HepG2 (cell line): ENCODE results near the gene MYO1C. TPM values are rescaled to one million over a fixed set of nuclear protein-coding genes. Genes with fewer than 3 reads are reported as not detected.

Source experiments
- FOXA3 ChIP-seq: IDR thresholded peaks from 2 replicates; pipeline ENCODE4 v1.6.1; 2016; ENCODE audit warnings: missing genetic modification reagents, missing compliant biosample characterization
- PHF5A ChIP-seq: IDR thresholded peaks from one replicate; pipeline ENCODE4 v1.6.1; 2018; ENCODE audit warnings: low read depth, missing genetic modification reagents; ENCODE audit not compliant: unreplicated experiment
- RBM22 ChIP-seq: fragments of 200-400 bp; formaldehyde crosslinking; optimal IDR thresholded peaks from 2 replicates; pipeline ENCODE3; 2017; ENCODE audit warnings: mild to moderate bottlenecking, low read length, moderate library complexity
- ZNF24 ChIP-seq: fragments of 450-650 bp; IDR thresholded peaks from 2 replicates; pipeline ENCODE4 v1.6.1; 2017; ENCODE audit warnings: antibody characterized with exemption, mild to moderate bottlenecking
- ZNF264 ChIP-seq: sonication (generic); formaldehyde crosslinking; IDR thresholded peaks from 2 replicates; pipeline ENCODE4 v1.4.0; 2020; ENCODE audit warnings: missing genetic modification reagents
- ZNF672 ChIP-seq: sonication (generic); formaldehyde crosslinking; IDR thresholded peaks from 2 replicates; pipeline ENCODE4 v1.8.1; 2022; ENCODE audit warnings: missing genetic modification reagents
- ZSCAN9 ChIP-seq: IDR thresholded peaks from 2 replicates; pipeline ENCODE4 v1.6.1; 2016; ENCODE audit warnings: borderline replicate concordance
- polyA plus RNA-seq, 8 experiments: library from polyadenylated mRNA; depleted of rRNA in 3 of 8; stranded (reverse) in 7 of 8; unstranded in 1 of 8; fragments of >200 nt; fragmentation: Illumina TruSeq in 4 of 8; extraction: Trizol in 4 of 8; gene quantifications; 2 replicates each; pipeline versions ENCODE4 v1.2.1 to v1.2.3, GENCODE V29; 2011 to 2016; ENCODE audit warnings: low read depth in 4 of 8, missing spikeins in 1 of 8, mixed read lengths in 1 of 8; ENCODE audit not compliant: insufficient read depth in 1 of 8
- total RNA-seq, 5 experiments: library from RNA; depleted of rRNA; stranded (reverse); fragments of >200 nt; fragmentation: Illumina TruSeq; extraction: Trizol; gene quantifications; 2 replicates each; pipeline ENCODE4 v1.2.3, GENCODE V29; 2016; ENCODE audit warnings: low read depth in 1 of 5
- TF ChIP-seq, protein P1 (sequence below): IDR thresholded peaks from 2 replicates; pipeline ENCODE4 v1.6.1; 2016; ENCODE audit warnings: low read depth, missing genetic modification reagents, missing compliant biosample characterization
- TF ChIP-seq, protein P2 (sequence below): sonication (generic); formaldehyde crosslinking; IDR thresholded peaks from 2 replicates; pipeline ENCODE4 v1.4.0; 2020; ENCODE audit warnings: missing genetic modification reagents
- TF ChIP-seq, protein P3 (sequence below): sonication (generic); formaldehyde crosslinking; IDR thresholded peaks from 2 replicates; pipeline ENCODE4 v1.5.1; 2020; ENCODE audit warnings: mild to moderate bottlenecking, missing genetic modification reagents, borderline replicate concordance

MYO1C gene
- total and polyA plus RNA-seq, 2 of the 13 experiments (the other 11 are each of a cell fraction or from before 2014, with no cell fraction given), result 22.7 to 40.8 TPM

DNA sequence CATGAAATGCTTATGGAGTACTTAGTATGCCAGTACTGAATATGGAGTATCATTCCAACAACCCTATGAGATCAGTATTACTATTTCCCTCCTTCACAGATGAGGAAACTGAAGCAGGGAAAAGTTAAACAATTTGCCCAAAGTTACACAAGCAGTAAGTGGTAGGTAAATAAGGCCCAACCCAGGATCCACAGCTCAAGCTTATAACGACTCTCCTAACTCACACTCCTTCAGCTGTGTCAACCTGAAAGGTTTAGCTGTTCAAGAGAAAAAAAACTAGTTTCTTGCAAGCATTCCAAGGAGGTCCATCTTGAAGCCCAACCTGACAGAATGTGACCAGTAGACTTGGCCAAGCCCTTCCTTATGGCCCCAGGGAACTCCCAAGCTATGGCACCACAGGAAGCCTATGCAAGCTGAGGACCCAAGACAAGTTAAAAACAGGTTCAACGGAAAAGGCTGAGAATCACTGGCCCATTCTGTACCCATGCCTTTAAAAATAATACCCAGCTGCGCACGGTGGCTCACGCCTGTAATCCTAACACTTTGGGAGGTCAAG is 43.0 kb downstream of the MYO1C start (continued):
- TF ChIP-seq, protein P1, sequence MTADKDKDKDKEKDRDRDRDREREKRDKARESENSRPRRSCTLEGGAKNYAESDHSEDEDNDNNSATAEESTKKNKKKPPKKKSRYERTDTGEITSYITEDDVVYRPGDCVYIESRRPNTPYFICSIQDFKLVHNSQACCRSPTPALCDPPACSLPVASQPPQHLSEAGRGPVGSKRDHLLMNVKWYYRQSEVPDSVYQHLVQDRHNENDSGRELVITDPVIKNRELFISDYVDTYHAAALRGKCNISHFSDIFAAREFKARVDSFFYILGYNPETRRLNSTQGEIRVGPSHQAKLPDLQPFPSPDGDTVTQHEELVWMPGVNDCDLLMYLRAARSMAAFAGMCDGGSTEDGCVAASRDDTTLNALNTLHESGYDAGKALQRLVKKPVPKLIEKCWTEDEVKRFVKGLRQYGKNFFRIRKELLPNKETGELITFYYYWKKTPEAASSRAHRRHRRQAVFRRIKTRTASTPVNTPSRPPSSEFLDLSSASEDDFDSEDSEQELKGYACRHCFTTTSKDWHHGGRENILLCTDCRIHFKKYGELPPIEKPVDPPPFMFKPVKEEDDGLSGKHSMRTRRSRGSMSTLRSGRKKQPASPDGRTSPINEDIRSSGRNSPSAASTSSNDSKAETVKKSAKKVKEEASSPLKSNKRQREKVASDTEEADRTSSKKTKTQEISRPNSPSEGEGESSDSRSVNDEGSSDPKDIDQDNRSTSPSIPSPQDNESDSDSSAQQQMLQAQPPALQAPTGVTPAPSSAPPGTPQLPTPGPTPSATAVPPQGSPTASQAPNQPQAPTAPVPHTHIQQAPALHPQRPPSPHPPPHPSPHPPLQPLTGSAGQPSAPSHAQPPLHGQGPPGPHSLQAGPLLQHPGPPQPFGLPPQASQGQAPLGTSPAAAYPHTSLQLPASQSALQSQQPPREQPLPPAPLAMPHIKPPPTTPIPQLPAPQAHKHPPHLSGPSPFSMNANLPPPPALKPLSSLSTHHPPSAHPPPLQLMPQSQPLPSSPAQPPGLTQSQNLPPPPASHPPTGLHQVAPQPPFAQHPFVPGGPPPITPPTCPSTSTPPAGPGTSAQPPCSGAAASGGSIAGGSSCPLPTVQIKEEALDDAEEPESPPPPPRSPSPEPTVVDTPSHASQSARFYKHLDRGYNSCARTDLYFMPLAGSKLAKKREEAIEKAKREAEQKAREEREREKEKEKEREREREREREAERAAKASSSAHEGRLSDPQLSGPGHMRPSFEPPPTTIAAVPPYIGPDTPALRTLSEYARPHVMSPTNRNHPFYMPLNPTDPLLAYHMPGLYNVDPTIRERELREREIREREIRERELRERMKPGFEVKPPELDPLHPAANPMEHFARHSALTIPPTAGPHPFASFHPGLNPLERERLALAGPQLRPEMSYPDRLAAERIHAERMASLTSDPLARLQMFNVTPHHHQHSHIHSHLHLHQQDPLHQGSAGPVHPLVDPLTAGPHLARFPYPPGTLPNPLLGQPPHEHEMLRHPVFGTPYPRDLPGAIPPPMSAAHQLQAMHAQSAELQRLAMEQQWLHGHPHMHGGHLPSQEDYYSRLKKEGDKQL, result no peak
- TF ChIP-seq ZNF672 (CRISPR knock-in tag) (no peak), FOXA3 (peak; percentile 77), ZSCAN9 (no peak), ZNF264 (CRISPR knock-in tag) (no peak), ZNF24 (no peak), RBM22 (no peak), PHF5A (CRISPR knock-in tag) (no peak)
- TF ChIP-seq, protein P2, sequence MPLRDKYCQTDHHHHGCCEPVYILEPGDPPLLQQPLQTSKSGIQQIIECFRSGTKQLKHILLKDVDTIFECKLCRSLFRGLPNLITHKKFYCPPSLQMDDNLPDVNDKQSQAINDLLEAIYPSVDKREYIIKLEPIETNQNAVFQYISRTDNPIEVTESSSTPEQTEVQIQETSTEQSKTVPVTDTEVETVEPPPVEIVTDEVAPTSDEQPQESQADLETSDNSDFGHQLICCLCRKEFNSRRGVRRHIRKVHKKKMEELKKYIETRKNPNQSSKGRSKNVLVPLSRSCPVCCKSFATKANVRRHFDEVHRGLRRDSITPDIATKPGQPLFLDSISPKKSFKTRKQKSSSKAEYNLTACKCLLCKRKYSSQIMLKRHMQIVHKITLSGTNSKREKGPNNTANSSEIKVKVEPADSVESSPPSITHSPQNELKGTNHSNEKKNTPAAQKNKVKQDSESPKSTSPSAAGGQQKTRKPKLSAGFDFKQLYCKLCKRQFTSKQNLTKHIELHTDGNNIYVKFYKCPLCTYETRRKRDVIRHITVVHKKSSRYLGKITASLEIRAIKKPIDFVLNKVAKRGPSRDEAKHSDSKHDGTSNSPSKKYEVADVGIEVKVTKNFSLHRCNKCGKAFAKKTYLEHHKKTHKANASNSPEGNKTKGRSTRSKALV, result no peak
- TF ChIP-seq, protein P3, sequence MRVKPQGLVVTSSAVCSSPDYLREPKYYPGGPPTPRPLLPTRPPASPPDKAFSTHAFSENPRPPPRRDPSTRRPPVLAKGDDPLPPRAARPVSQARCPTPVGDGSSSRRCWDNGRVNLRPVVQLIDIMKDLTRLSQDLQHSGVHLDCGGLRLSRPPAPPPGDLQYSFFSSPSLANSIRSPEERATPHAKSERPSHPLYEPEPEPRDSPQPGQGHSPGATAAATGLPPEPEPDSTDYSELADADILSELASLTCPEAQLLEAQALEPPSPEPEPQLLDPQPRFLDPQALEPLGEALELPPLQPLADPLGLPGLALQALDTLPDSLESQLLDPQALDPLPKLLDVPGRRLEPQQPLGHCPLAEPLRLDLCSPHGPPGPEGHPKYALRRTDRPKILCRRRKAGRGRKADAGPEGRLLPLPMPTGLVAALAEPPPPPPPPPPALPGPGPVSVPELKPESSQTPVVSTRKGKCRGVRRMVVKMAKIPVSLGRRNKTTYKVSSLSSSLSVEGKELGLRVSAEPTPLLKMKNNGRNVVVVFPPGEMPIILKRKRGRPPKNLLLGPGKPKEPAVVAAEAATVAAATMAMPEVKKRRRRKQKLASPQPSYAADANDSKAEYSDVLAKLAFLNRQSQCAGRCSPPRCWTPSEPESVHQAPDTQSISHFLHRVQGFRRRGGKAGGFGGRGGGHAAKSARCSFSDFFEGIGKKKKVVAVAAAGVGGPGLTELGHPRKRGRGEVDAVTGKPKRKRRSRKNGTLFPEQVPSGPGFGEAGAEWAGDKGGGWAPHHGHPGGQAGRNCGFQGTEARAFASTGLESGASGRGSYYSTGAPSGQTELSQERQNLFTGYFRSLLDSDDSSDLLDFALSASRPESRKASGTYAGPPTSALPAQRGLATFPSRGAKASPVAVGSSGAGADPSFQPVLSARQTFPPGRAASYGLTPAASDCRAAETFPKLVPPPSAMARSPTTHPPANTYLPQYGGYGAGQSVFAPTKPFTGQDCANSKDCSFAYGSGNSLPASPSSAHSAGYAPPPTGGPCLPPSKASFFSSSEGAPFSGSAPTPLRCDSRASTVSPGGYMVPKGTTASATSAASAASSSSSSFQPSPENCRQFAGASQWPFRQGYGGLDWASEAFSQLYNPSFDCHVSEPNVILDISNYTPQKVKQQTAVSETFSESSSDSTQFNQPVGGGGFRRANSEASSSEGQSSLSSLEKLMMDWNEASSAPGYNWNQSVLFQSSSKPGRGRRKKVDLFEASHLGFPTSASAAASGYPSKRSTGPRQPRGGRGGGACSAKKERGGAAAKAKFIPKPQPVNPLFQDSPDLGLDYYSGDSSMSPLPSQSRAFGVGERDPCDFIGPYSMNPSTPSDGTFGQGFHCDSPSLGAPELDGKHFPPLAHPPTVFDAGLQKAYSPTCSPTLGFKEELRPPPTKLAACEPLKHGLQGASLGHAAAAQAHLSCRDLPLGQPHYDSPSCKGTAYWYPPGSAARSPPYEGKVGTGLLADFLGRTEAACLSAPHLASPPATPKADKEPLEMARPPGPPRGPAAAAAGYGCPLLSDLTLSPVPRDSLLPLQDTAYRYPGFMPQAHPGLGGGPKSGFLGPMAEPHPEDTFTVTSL (CRISPR knock-in tag), result no peak
